ENCODE measurements around the gene AP2B1. TPM values are rescaled to one million over a fixed set of nuclear protein-coding genes. Genes with fewer than 3 reads are reported as not detected.

The AP2B1 gene
- total and polyA plus RNA-seq, 10 donors: 16.7 to 144 (median 90.7) TPM

- Histone ChIP-seq H3K4me3 (no peak overlapping the region), H3K4me1 (peaks cover 6 to 22% (median 15%) of the 10 kb centered on the region in 6 donors), H3K36me3 (no peaks in the 10 kb centered on the region), H3K27ac (no peak overlapping the region), H3K9me3 (no peaks in the 10 kb centered on the region), H3K27me3 (replicated peaks in 1 of 7) (peaks cover 0 to 4% (median 0%) of the 10 kb centered on the region in 7 donors)
- intact Hi-C loops (cut with DNase I; ENCODE audit: low total_unique reads): loop anchor here (5.0 kb wide), 1 partner anchor 40 kb away; the partner anchor contains the start of gene TAF15
- peak in 9 of 11 experiments; percentile 16 to 57 (median 41) for TF ChIP-seq CTCF (IDR thresholded peaks at IDR 0.05 in 8 of 11, conservative IDR thresholded peaks at IDR 0.05 in 3 of 11)
- TF ChIP-seq POLR2AphosphoS5 (IDR thresholded peaks at IDR 0.05): no peak
- WGBS, 5 donors: 41 to 52% (median 44%) methylated on average over 7 of the region's 7 CpGs
- no peak for DNase-seq
These were observed 179.9 kb downstream of the AP2B1 start for GRCh38 chr17:35766903-35767510.

DNA sequence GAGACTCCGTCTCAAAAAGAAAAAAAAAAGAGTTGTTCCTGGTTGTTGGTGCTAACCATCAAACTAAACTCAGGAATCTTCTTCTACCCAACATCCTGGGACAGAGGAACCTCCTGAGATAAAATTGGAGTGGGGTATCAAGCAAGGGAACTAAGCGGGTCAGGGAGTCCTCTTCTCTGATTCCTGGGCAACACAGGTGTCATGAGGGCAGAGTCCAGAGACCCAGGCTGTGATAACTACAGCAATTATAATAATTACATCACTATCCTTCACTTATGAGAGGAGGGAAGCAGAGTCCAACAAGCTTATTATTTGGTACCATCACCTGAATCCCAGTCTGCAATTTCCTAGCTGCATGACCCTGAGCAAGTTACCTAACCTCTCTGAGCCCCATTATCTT, 181.7 kb downstream of the AP2B1 start:
- Histone ChIP-seq H3K4me3 (no peak overlapping the region), H3K36me3 (no peaks in the 10 kb centered on the region), H3K27ac (no peak overlapping the region), H3K4me1 (peaks cover 5 to 18% (median 12%) of the 10 kb centered on the region in 6 donors), H3K27me3 (replicated peaks in 1 of 7) (peaks cover 0 to 9% (median 0%) of the 10 kb centered on the region in 7 donors), H3K9me3 (no peaks in the 10 kb centered on the region)
- 81 to 96% (median 92%) methylated on average over 2 of the region's 2 CpGs for WGBS, 5 donors
- TF ChIP-seq POLR2AphosphoS5 (IDR thresholded peaks at IDR 0.05) (no peak), CTCF (IDR thresholded peaks at IDR 0.05 in 8 of 11, conservative IDR thresholded peaks at IDR 0.05 in 3 of 11) (no peak), POLR2A (IDR thresholded peaks at IDR 0.05) (no peak)
- no peak for DNase-seq
- intact Hi-C loops (cut with DNase I; ENCODE audit: low total_unique reads): loop anchor here (5.0 kb wide), 1 partner anchor 39 kb away; the partner anchor contains the start of gene TAF15

DNA sequence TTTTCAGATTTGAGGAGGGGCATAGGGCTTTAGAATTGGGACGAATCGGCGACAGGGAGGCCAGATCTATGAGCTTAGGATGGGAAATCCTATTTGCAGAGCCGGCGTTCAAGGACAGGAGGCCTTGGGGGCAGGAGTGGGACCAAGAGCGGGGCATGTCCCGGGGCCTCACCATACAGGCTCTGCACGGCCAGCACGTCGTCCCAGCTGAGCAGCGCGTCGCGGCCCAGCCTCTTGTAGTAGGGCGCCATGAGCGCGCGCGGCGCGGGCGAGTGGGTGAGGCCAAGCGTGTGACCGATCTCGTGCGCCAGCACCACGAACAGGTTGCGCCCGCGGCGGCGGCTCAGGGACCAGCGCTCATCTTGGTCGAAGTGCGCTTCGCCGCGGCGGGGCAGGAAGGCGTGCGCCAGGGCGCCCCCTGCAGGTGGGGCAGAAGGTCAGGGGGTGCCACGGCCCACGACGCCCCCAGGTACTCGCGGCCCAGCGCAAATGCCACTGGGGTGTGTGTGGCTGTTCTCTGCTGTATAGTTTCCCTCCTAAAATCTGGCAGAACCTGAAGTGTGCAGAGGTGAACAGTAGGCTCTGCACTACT, 182.9 kb downstream of the AP2B1 start:
- no peak for TF ChIP-seq POLR2AphosphoS5 (IDR thresholded peaks at IDR 0.05)
- TF ChIP-seq POLR2A (IDR thresholded peaks at IDR 0.05): no peak
- no peak for TF ChIP-seq CTCF (IDR thresholded peaks at IDR 0.05 in 8 of 11, conservative IDR thresholded peaks at IDR 0.05 in 3 of 11)
- intact Hi-C loops (cut with DNase I; ENCODE audit: low total_unique reads): loop anchor here (5.0 kb wide), 1 partner anchor 37 kb away; the partner anchor contains the start of gene TAF15
- no peak for DNase-seq

DNA sequence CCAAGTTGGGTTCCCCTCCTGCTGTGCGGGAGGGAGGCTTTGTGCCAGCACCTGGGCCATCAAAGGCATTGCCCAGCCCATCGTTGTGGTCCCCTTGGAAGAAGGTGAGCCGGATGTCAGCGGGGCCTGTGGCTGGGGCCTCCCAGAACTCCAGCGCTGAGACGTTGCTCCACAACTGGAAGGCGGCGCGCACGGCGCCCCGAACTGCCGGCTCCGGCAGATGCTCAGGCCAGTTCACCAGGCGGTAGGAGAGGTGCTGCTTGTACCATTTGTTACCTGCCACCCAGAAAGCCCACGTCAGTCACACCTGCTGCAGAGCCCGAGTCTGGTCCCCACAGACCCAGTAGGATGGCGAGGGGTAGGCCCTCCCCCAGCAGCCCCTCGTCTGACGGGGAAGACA, 186.0 kb downstream of the AP2B1 start:
- TF ChIP-seq CTCF (IDR thresholded peaks at IDR 0.05 in 8 of 11, conservative IDR thresholded peaks at IDR 0.05 in 3 of 11) (no peak), POLR2A (IDR thresholded peaks at IDR 0.05) (no peak), POLR2AphosphoS5 (IDR thresholded peaks at IDR 0.05) (no peak)
- no peak overlapping the region for H3K4me3 ChIP-seq
- no peaks in the 10 kb centered on the region for H3K4me1 ChIP-seq
- peaks cover 0 to 20% (median 0%) of the 10 kb centered on the region in 7 donors for H3K27me3 ChIP-seq (replicated peaks in 1 of 7)
- H3K9me3 ChIP-seq: no peaks in the 10 kb centered on the region
- no peak for DNase-seq
- no peaks in the 10 kb centered on the region for H3K36me3 ChIP-seq
- intact Hi-C loops (cut with DNase I; ENCODE audit: low total_unique reads): no loop called here
- WGBS, 5 donors: 73 to 85% (median 84%) methylated on average over 16 to 20 of the region's 20 CpGs
- H3K27ac ChIP-seq: no peak overlapping the region

More for the DNA sequence above, 182.9 kb downstream of the AP2B1 start:
- Histone ChIP-seq H3K4me3 (no peak overlapping the region), H3K27me3 (replicated peaks in 1 of 7) (peaks cover 0 to 6% (median 0%) of the 10 kb centered on the region in 7 donors), H3K4me1 (peaks cover 0 to 6% (median under 1%) of the 10 kb centered on the region in 6 donors), H3K36me3 (no peaks in the 10 kb centered on the region), H3K9me3 (no peaks in the 10 kb centered on the region), H3K27ac (no peak overlapping the region)
- WGBS, 5 donors: 94 to 96% (median 96%) methylated on average over 47 to 48 of the region's 48 CpGs

Measured in spleen (tissue), 11 donors.